Tibial nerve (tissue), 4 donors: ENCODE data around the gene DNAAF5. TPM values are rescaled to one million over a fixed set of nuclear protein-coding genes. Genes with fewer than 3 reads are reported as not detected.

Source experiments
- DNase-seq, 2 donors: peaks; one replicate each; pipeline ENCODE4 v3.0.0-alpha.2; 2019; ENCODE audit warnings: low spot score in 2 of 2
- H3K27ac ChIP-seq, 4 donors: fragments of 200-600 bp; sonication (generic) in 3 of 4; one replicate each; pipeline ENCODE4 v1.5.1; 2017 to 2019; ENCODE audit warnings: mild to moderate bottlenecking in 1 of 4
- H3K27me3 ChIP-seq, 2 donors: fragments of 200-600 bp; sonication (generic) in 1 of 2; one replicate each; pipeline versions ENCODE4 v1.5.1 to v1.6.0; 2017 to 2019
- H3K36me3 ChIP-seq, 3 donors: fragments of 200-600 bp; sonication (generic); one replicate each; pipeline ENCODE4 v1.5.1; 2018 to 2019
- H3K4me1 ChIP-seq, 4 donors: fragments of 200-600 bp; sonication (generic) in 3 of 4; one replicate each; pipeline ENCODE4 v1.5.1; 2017 to 2019
- H3K4me3 ChIP-seq, 4 donors: fragments of 200-600 bp; sonication (generic) in 3 of 4; one replicate each; pipeline ENCODE4 v1.5.1; 2017 to 2019; ENCODE audit warnings: mild to moderate bottlenecking in 1 of 4, moderate library complexity in 1 of 4
- H3K9me3 ChIP-seq, 4 donors: fragments of 200-600 bp; sonication (generic) in 3 of 4; one replicate each; pipeline ENCODE4 v1.5.1; 2017 to 2019
- CTCF ChIP-seq, 5 experiments: fragments of 200-600 bp in 3 of 5; fragments of 450-650 bp in 2 of 5; sonication (generic) in 3 of 5; IDR thresholded peaks; one replicate each; pipeline ENCODE4 v1.5.1; 2016 to 2019; ENCODE audit warnings: antibody characterized with exemption in 5 of 5, mild to moderate bottlenecking in 3 of 5, moderate library complexity in 2 of 5
- EP300 ChIP-seq, 2 donors: sonication (generic); formaldehyde crosslinking; IDR thresholded peaks; one replicate each; pipeline ENCODE4 v1.6.1; 2017; ENCODE audit warnings: antibody characterized with exemption in 2 of 2, mild to moderate bottlenecking in 1 of 2
- POLR2A ChIP-seq, 2 donors: fragments of 450-650 bp; IDR thresholded peaks; one replicate each; pipeline ENCODE4 v1.6.1; 2017; ENCODE audit warnings: antibody characterized with exemption in 2 of 2, mild to moderate bottlenecking in 2 of 2, moderate library complexity in 2 of 2
- WGBS, 2 donors: methylation state at CpG; one replicate each; pipeline ENCODE4 v1.1.5; 2018; 5-methylcytosine and 5-hydroxymethylcytosine counted together
- total RNA-seq, 4 donors: library from RNA; depleted of rRNA; stranded (reverse); fragments of >200 nt; gene quantifications; one replicate each; pipeline ENCODE4 v1.1.0, GENCODE V29; 2016

DNAAF5 gene
- total RNA-seq, 4 donors from 2014 or later, result 26.0 to 56.7 (median 41.6) TPM

- Histone ChIP-seq H3K27ac (no peak overlapping the region), H3K4me3 (no peak overlapping the region)
- DNase-seq, result no peak
These were observed 43.7 kb upstream of the DNAAF5 start for GRCh38 chr7:682810-683209.

GRCh38 chr7:683526-684205, 42.8 kb upstream of the DNAAF5 start:
- Histone ChIP-seq H3K4me1 (no peaks in the 10 kb centered on the region), H3K27ac (no peak overlapping the region), H3K4me3 (no peak overlapping the region), H3K9me3 (peaks cover 0 to 46% (median 7%) of the 10 kb centered on the region in 4 donors), H3K27me3 (no peaks in the 10 kb centered on the region), H3K36me3 (peaks cover 0 to 38% (median 0%) of the 10 kb centered on the region in 3 donors)
- no peak for DNase-seq
- TF ChIP-seq EP300 (IDR thresholded peaks at IDR 0.05) (no peak), CTCF (IDR thresholded peaks at IDR 0.05) (no peak), POLR2A (IDR thresholded peaks at IDR 0.05) (no peak)
- 96% methylated on average over 19 of the region's 19 CpGs for WGBS, 2 donors

More at GRCh38 chr7:682810-683209, 43.7 kb upstream of the DNAAF5 start:
- Histone ChIP-seq H3K4me1 (no peaks in the 10 kb centered on the region), H3K36me3 (peaks cover 0 to 29% (median 0%) of the 10 kb centered on the region in 3 donors), H3K27me3 (no peaks in the 10 kb centered on the region), H3K9me3 (peaks cover 0 to 37% (median 5%) of the 10 kb centered on the region in 4 donors)
- no peak for TF ChIP-seq POLR2A (IDR thresholded peaks at IDR 0.05)
- TF ChIP-seq CTCF (IDR thresholded peaks at IDR 0.05), result no peak
- no peak for TF ChIP-seq EP300 (IDR thresholded peaks at IDR 0.05)
- 87 to 94% methylated on average over 11 of the region's 11 CpGs for WGBS, 2 donors

- WGBS, 2 donors, result 93 to 97% methylated on average over 9 of the region's 9 CpGs
- TF ChIP-seq POLR2A (IDR thresholded peaks at IDR 0.05), result no peak
- TF ChIP-seq CTCF (IDR thresholded peaks at IDR 0.05), result no peak
- TF ChIP-seq EP300 (IDR thresholded peaks at IDR 0.05), result no peak
- Histone ChIP-seq H3K9me3 (peaks cover 0 to 53% (median 10%) of the 10 kb centered on the region in 4 donors), H3K4me1 (no peaks in the 10 kb centered on the region), H3K27me3 (no peaks in the 10 kb centered on the region), H3K36me3 (peaks cover 0 to 40% (median 0%) of the 10 kb centered on the region in 3 donors), H3K4me3 (no peak overlapping the region), H3K27ac (no peak overlapping the region)
- no peak for DNase-seq
These were observed 42.1 kb upstream of the DNAAF5 start for GRCh38 chr7:684416-684815.

- peaks cover 0 to 30% (median 0%) of the 10 kb centered on the region in 3 donors for H3K36me3 ChIP-seq
These were observed 41.0 kb upstream of the DNAAF5 start for GRCh38 chr7:685540-685939.

More at GRCh38 chr7:685540-685939, 41.0 kb upstream of the DNAAF5 start:
- no peak for DNase-seq
- H3K4me3 ChIP-seq, result no peak overlapping the region
- WGBS, 2 donors, result 97 to 98% methylated on average over 1 of the region's 1 CpG
- no peaks in the 10 kb centered on the region for H3K4me1 ChIP-seq
- no peak for TF ChIP-seq POLR2A (IDR thresholded peaks at IDR 0.05)
- no peak for TF ChIP-seq CTCF (IDR thresholded peaks at IDR 0.05)
- no peak for TF ChIP-seq EP300 (IDR thresholded peaks at IDR 0.05)
- no peaks in the 10 kb centered on the region for H3K27me3 ChIP-seq
- H3K27ac ChIP-seq, result no peak overlapping the region
- peaks cover 0 to 65% (median 10%) of the 10 kb centered on the region in 4 donors for H3K9me3 ChIP-seq
